Loucy (cell line): ENCODE results near the gene SYT6.

ENCODE experiments used
- H2AFZ ChIP-seq: fragments of 200-600 bp; sonication (generic); 2 replicates; pipeline ENCODE4 v1.6.0; 2016; ENCODE audit warnings: antibody characterized with exemption, mild to moderate bottlenecking, low read length, moderate library complexity
- H3F3A ChIP-seq: fragments of 200-600 bp; 2 replicates; pipeline ENCODE4 v1.6.0; 2016; ENCODE audit warnings: antibody characterized with exemption, low read depth, mild to moderate bottlenecking
- H3K27me3 ChIP-seq: fragments of 200-600 bp; sonication (generic); 2 replicates; pipeline ENCODE4 v1.6.1; 2014; ENCODE audit warnings: low read length, mild to moderate bottlenecking; ENCODE audit not compliant: insufficient read depth, poor library complexity, severe bottlenecking
- H3K36me3 ChIP-seq: fragments of 200-600 bp; sonication (generic); 2 replicates; pipeline ENCODE4 v1.6.1; 2016; ENCODE audit warnings: low read length; ENCODE audit not compliant: insufficient read depth
- H3K4me1 ChIP-seq: fragments of 200-600 bp; sonication (generic); 2 replicates; pipeline ENCODE4 v1.5.1; 2014; ENCODE audit warnings: low read length, mild to moderate bottlenecking; ENCODE audit not compliant: insufficient read depth, poor library complexity, severe bottlenecking
- H3K4me2 ChIP-seq: fragments of 200-600 bp; sonication (generic); 2 replicates; pipeline ENCODE4 v1.6.0; 2014; ENCODE audit warnings: antibody characterized with exemption, low read length, low read depth, mild to moderate bottlenecking; ENCODE audit not compliant: poor library complexity, severe bottlenecking
- H3K4me3 ChIP-seq: fragments of 200-600 bp; sonication (generic); 2 replicates; pipeline ENCODE4 v1.5.1; 2014; ENCODE audit warnings: low read length, mild to moderate bottlenecking, mixed read lengths; ENCODE audit not compliant: poor library complexity, severe bottlenecking
- H3K79me2 ChIP-seq: fragments of 200-600 bp; sonication (generic); 2 replicates; pipeline ENCODE4 v1.6.1; 2014; ENCODE audit warnings: low read length; ENCODE audit not compliant: insufficient read depth
- H3K9ac ChIP-seq: fragments of 200-600 bp; sonication (generic); 2 replicates; pipeline ENCODE4 v1.6.0; 2014; ENCODE audit warnings: mild to moderate bottlenecking, low read depth, low read length, moderate library complexity; ENCODE audit not compliant: poor library complexity, severe bottlenecking
- H3K9me2 ChIP-seq: fragments of 200-600 bp; sonication (generic); replicated peaks from 2 replicates; pipeline ENCODE4 v1.6.1; 2016; ENCODE audit warnings: low read depth, low read length, mixed read lengths
- H3K9me3 ChIP-seq: fragments of 200-600 bp; sonication (generic); 2 replicates; pipeline ENCODE4 v1.6.1; 2014; ENCODE audit warnings: mild to moderate bottlenecking, antibody characterized with exemption, low read length, low read depth; ENCODE audit not compliant: insufficient read depth
- H4K20me1 ChIP-seq: fragments of 200-600 bp; sonication (generic); 2 replicates; pipeline ENCODE4 v1.6.0; 2014; ENCODE audit warnings: antibody characterized with exemption, low read length, mild to moderate bottlenecking; ENCODE audit not compliant: insufficient read depth, poor library complexity, severe bottlenecking
- EZH2phosphoT487 ChIP-seq: fragments of 200-600 bp; IDR thresholded peaks from 2 replicates; pipeline ENCODE4 v1.6.1; 2018; ENCODE audit warnings: antibody characterized with exemption, mild to moderate bottlenecking, moderate library complexity, borderline replicate concordance
- TF ChIP-seq, protein P1 (sequence below): fragments of 200-600 bp; sonication (generic); conservative IDR thresholded peaks from 2 replicates; pipeline ENCODE4 v1.5.1; 2014; ENCODE audit warnings: mild to moderate bottlenecking, antibody characterized with exemption, low read length

The SYT6 gene

DNA sequence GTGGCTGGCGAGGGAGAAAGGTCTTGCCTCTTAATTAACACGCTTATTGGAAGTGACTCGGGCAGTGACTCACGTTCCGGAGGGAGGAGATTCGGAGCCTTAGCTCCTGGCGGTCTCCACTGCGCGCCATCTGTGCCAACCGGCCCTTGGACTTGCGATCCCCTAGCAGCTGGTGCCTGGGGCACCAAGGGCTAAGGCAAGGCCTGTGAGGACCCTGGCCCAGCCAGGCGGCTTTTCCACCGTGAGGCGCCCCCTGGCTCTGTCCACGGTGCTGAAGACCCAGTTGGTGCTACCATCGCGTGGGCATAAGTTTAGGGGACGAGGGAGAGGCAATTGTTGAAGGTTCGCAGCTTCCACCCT, 1.3 kb upstream of the SYT6 start:
- H4K20me1 ChIP-seq, result no peaks in the 10 kb centered on the region
- H3K4me1 ChIP-seq, result no peaks in the 10 kb centered on the region
- no peaks in the 10 kb centered on the region for H3K9me2 ChIP-seq
- H3K9ac ChIP-seq, result no peak overlapping the region
- H3K36me3 ChIP-seq, result no peaks in the 10 kb centered on the region
- H3F3A ChIP-seq, result no peaks in the 10 kb centered on the region
- H3K27me3 ChIP-seq, result no peaks in the 10 kb centered on the region
- H3K9me3 ChIP-seq, result no peaks in the 10 kb centered on the region
- H3K4me3 ChIP-seq, result no peak overlapping the region
- no peak overlapping the region for H3K4me2 ChIP-seq
- H3K79me2 ChIP-seq, result no peaks in the 10 kb centered on the region
- no peak for TF ChIP-seq EZH2phosphoT487
- TF ChIP-seq, protein P1, sequence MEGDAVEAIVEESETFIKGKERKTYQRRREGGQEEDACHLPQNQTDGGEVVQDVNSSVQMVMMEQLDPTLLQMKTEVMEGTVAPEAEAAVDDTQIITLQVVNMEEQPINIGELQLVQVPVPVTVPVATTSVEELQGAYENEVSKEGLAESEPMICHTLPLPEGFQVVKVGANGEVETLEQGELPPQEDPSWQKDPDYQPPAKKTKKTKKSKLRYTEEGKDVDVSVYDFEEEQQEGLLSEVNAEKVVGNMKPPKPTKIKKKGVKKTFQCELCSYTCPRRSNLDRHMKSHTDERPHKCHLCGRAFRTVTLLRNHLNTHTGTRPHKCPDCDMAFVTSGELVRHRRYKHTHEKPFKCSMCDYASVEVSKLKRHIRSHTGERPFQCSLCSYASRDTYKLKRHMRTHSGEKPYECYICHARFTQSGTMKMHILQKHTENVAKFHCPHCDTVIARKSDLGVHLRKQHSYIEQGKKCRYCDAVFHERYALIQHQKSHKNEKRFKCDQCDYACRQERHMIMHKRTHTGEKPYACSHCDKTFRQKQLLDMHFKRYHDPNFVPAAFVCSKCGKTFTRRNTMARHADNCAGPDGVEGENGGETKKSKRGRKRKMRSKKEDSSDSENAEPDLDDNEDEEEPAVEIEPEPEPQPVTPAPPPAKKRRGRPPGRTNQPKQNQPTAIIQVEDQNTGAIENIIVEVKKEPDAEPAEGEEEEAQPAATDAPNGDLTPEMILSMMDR, result no peak
- no peak overlapping the region for H2AFZ ChIP-seq

DNA sequence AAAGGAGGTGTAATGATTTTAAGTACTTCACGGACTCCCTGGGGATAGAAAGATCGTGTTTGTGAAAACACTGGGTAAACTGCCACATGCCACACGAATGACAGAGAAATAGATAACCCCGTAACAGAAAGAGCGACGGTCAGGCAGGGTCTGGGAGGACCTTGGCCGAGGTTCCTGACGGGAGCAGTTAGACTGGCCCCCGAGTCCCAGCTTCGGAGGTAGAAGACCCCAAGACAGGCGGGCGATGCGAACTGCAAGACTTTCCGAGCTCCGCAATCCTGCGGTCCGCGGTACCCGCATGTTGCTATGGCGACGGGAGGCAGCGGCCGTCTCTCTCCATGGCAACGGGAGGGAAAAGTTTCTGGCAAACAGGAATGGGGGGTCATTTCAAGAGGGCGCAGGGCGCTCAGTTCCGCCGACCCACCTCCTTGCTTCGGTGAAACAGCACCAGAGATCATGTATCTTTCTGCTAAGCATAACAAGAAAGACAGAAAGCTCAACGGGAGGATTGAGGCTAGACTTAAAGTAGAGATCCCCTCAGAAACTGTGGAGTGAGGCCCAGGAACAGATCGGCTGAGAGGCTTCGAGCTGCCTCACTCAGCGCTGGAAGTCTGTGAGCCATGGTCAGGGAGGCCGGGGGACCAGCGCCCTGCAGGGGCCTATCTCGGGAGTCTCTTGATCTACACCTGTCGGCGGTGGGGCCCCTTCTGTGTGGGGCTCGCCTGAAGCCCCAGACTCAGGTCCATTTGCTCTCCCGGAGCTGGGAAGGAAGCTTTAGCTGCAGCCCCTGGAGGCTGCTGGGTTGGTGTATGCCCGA, 685 bp upstream of the SYT6 start:
- H3K4me3 ChIP-seq, result no peak overlapping the region
- H4K20me1 ChIP-seq, result no peaks in the 10 kb centered on the region
- no peaks in the 10 kb centered on the region for H3K27me3 ChIP-seq
- no peak overlapping the region for H3K4me2 ChIP-seq
- no peak overlapping the region for H2AFZ ChIP-seq
- no peaks in the 10 kb centered on the region for H3K4me1 ChIP-seq
- H3K9ac ChIP-seq, result no peak overlapping the region
- no peaks in the 10 kb centered on the region for H3K9me2 ChIP-seq
- no peaks in the 10 kb centered on the region for H3K9me3 ChIP-seq
- no peaks in the 10 kb centered on the region for H3F3A ChIP-seq
- TF ChIP-seq, protein P1, result no peak
- no peak for TF ChIP-seq EZH2phosphoT487
- H3K36me3 ChIP-seq, result no peaks in the 10 kb centered on the region
- H3K79me2 ChIP-seq, result no peaks in the 10 kb centered on the region

DNA sequence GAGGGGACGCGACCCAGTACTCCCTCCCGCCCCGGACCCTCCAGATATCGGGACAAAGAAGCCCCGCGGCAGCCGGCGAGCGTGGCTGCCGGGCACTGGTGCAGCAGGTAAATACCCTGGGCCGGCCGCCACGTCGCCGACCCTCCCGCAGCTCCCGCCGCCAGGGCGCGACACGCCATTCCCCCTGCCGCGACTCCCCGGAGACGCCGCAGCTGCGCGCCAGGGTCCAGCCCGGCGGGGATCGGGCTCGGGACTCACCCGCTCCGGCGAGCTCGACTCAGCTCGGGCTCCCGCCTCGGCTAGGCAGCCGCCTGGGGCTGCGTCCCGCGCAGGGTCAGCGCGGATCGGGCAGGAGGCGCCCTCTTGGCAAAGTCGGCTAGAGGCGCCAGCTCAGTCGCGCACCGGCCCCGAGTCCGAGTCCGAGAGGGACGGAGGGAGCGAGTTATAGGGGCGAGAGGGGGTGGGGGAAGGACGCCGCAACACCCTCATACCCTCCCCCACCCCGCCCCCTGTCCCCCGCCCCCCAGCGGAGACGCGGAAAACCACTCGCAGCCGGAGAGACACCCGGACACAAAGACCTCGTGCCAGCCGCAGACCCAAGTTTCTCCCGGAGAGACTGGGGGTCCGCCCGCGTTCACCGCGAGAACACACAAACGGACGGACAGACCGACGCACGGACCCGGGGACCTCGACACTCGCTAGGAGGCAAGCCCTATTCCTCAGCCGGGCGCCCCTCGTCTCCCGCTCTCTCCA, 985 bp downstream of the SYT6 start:
- TF ChIP-seq EZH2phosphoT487, result no peak
- TF ChIP-seq, protein P1, result no peak
- Histone ChIP-seq H3F3A (no peaks in the 10 kb centered on the region), H3K9me2 (no peaks in the 10 kb centered on the region), H3K9ac (no peak overlapping the region), H3K9me3 (no peaks in the 10 kb centered on the region), H3K4me3 (no peak overlapping the region), H4K20me1 (no peaks in the 10 kb centered on the region), H3K27me3 (no peaks in the 10 kb centered on the region), H3K79me2 (no peaks in the 10 kb centered on the region), H3K36me3 (no peaks in the 10 kb centered on the region), H3K4me2 (no peak overlapping the region), H3K4me1 (no peaks in the 10 kb centered on the region), H2AFZ (no peak overlapping the region)
